ENCODE measurements around the gene CELF5. TPM values are rescaled to one million over a fixed set of nuclear protein-coding genes. Genes with fewer than 3 reads are reported as not detected.

The CELF5 gene
- total RNA-seq, 2 experiments from 2014 or later, result 0.13 TPM; not detected in 1

DNA sequence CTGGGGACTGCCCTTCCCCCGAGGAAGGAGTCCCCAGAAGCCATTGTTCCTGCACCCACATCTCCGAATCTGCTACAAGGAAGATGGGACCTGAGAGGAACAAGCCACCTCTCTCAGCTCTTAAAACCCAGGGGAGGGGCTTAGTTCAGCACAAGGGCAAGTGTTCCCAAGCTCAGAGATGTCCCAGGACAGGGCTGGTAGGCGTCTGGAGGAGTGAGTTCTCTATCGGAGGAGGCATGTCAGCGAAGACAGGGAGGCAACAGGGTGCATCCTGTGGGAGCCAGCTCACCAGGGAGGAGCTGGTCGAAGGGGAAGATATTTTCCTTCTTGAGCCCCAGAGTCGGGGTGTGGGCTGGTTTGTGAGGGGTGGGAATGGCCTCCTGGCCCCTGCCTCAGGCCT is 54.8 kb downstream of the CELF5 start:
- Histone ChIP-seq H3K79me2 (ENCODE audit: insufficient read depth, low read depth, low read length) (no peaks in the 10 kb centered on the region), H3K36me3 (ENCODE audit: insufficient read depth, low read length) (no peaks in the 10 kb centered on the region), H2AFZ (ENCODE audit: low read length) (no peak overlapping the region), H3K4me2 (ENCODE audit: low read length) (no peak overlapping the region), H3K4me1 (ENCODE audit: insufficient read depth, low read length, poor library complexity, severe bottlenecking) (peaks cover 19% of the 10 kb centered on the region), H3K9me3 (ENCODE audit: low read length) (no peaks in the 10 kb centered on the region), H3K9me2 (ENCODE audit: insufficient read depth, low read length) (no peaks in the 10 kb centered on the region), H4K20me1 (ENCODE audit: insufficient read depth, low read length) (no peaks in the 10 kb centered on the region), H3K4me3 (ENCODE audit: low read depth, low read length, poor library complexity, severe bottlenecking) (no peak overlapping the region), H3K27ac (ENCODE audit: low read depth, low read length, poor library complexity, severe bottlenecking) (no peak overlapping the region)
- POLR2A ChIA-PET, result interaction anchor here (0.6 kb wide), 1 partner anchor 53 kb away, joined by 4 read pairs; no protein-coding TSS in a partner anchor
- DNase-seq (ENCODE audit: low spot score), result no peak
- no TSS peak for BruUV-seq (replicated peaks)
- intact Hi-C loops (cut with micrococcal nuclease; ENCODE audit: unreplicated experiment), result no loop called here
- CTCF ChIA-PET (ENCODE audit: unreplicated experiment), result no interaction called here
- no peak for TF ChIP-seq EZH2phosphoT487 (IDR thresholded peaks at IDR 0.05; ENCODE audit: borderline replicate concordance, low read depth, low read length)
- TF ChIP-seq, protein P1, sequence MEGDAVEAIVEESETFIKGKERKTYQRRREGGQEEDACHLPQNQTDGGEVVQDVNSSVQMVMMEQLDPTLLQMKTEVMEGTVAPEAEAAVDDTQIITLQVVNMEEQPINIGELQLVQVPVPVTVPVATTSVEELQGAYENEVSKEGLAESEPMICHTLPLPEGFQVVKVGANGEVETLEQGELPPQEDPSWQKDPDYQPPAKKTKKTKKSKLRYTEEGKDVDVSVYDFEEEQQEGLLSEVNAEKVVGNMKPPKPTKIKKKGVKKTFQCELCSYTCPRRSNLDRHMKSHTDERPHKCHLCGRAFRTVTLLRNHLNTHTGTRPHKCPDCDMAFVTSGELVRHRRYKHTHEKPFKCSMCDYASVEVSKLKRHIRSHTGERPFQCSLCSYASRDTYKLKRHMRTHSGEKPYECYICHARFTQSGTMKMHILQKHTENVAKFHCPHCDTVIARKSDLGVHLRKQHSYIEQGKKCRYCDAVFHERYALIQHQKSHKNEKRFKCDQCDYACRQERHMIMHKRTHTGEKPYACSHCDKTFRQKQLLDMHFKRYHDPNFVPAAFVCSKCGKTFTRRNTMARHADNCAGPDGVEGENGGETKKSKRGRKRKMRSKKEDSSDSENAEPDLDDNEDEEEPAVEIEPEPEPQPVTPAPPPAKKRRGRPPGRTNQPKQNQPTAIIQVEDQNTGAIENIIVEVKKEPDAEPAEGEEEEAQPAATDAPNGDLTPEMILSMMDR (conservative IDR thresholded peaks at IDR 0.05; ENCODE audit: low read length), result no peak

GRCh38 chr19:3281026-3281425 is 56.6 kb downstream of the CELF5 start:
- intact Hi-C loops (cut with micrococcal nuclease; ENCODE audit: unreplicated experiment), result no loop called here
- Histone ChIP-seq H3K27ac (ENCODE audit: low read depth, low read length, poor library complexity, severe bottlenecking) (no peak overlapping the region), H3K4me2 (ENCODE audit: low read length) (no peak overlapping the region), H2AFZ (ENCODE audit: low read length) (no peak overlapping the region), H4K20me1 (ENCODE audit: insufficient read depth, low read length) (no peaks in the 10 kb centered on the region), H3K9me2 (ENCODE audit: insufficient read depth, low read length) (no peaks in the 10 kb centered on the region), H3K4me3 (ENCODE audit: low read depth, low read length, poor library complexity, severe bottlenecking) (no peak overlapping the region), H3K4me1 (ENCODE audit: insufficient read depth, low read length, poor library complexity, severe bottlenecking) (peaks cover 8% of the 10 kb centered on the region), H3K79me2 (ENCODE audit: insufficient read depth, low read depth, low read length) (no peaks in the 10 kb centered on the region), H3K36me3 (ENCODE audit: insufficient read depth, low read length) (no peaks in the 10 kb centered on the region), H3K9me3 (ENCODE audit: low read length) (no peaks in the 10 kb centered on the region)
- ChIA-PET CTCF (ENCODE audit: unreplicated experiment) (no interaction called here), POLR2A (interaction anchor here (0.6 kb wide), 1 partner anchor 694 kb away, joined by 3 read pairs; no protein-coding TSS in a partner anchor)
- no TSS peak for BruUV-seq (replicated peaks)
- TF ChIP-seq, protein P1 (conservative IDR thresholded peaks at IDR 0.05; ENCODE audit: low read length), result no peak
- TF ChIP-seq EZH2phosphoT487 (IDR thresholded peaks at IDR 0.05; ENCODE audit: borderline replicate concordance, low read depth, low read length), result no peak
- no peak for DNase-seq (ENCODE audit: low spot score)

GRCh38 chr19:3282155-3282554 is 57.7 kb downstream of the CELF5 start:
- Histone ChIP-seq H3K36me3 (ENCODE audit: insufficient read depth, low read length) (no peaks in the 10 kb centered on the region), H3K4me3 (ENCODE audit: low read depth, low read length, poor library complexity, severe bottlenecking) (no peak overlapping the region), H3K4me1 (ENCODE audit: insufficient read depth, low read length, poor library complexity, severe bottlenecking) (no peaks in the 10 kb centered on the region), H2AFZ (ENCODE audit: low read length) (no peak overlapping the region), H3K79me2 (ENCODE audit: insufficient read depth, low read depth, low read length) (no peaks in the 10 kb centered on the region), H4K20me1 (ENCODE audit: insufficient read depth, low read length) (no peaks in the 10 kb centered on the region), H3K27ac (ENCODE audit: low read depth, low read length, poor library complexity, severe bottlenecking) (no peak overlapping the region), H3K4me2 (ENCODE audit: low read length) (no peak overlapping the region), H3K9me2 (ENCODE audit: insufficient read depth, low read length) (no peaks in the 10 kb centered on the region), H3K9me3 (ENCODE audit: low read length) (no peaks in the 10 kb centered on the region)
- DNase-seq (ENCODE audit: low spot score), result no peak
- BruUV-seq (replicated peaks), result no TSS peak
- POLR2A ChIA-PET, result no interaction called here
- intact Hi-C loops (cut with micrococcal nuclease; ENCODE audit: unreplicated experiment), result no loop called here
- TF ChIP-seq EZH2phosphoT487 (IDR thresholded peaks at IDR 0.05; ENCODE audit: borderline replicate concordance, low read depth, low read length), result no peak
- TF ChIP-seq, protein P1 (conservative IDR thresholded peaks at IDR 0.05; ENCODE audit: low read length), result no peak
- CTCF ChIA-PET (ENCODE audit: unreplicated experiment), result interaction anchor here (0.5 kb wide), 1 partner anchor 18 kb away, joined by 3 read pairs; no protein-coding TSS in a partner anchor

Measured in OCI-LY7 (cell line).